Measurements from ENCODE around the gene NT5DC2.
"Not testable (repeated sequence)": the region's sequence is repeated elsewhere in the genome, so short reads cannot be mapped to it uniquely, and the experiment has no call there.

NT5DC2 gene

GRCh38 chr3:52536369-52537164, 2.9 kb upstream of the NT5DC2 start, which contains the start of gene UQCC5:
Gene UQCC5 (plus strand): TSS chr3:52536605. CDS start chr3:52536756, 151 bp downstream.
- DNase-seq, result peak; percentile 99

GRCh38 chr3:52536112-52536368, 2.4 kb upstream of the NT5DC2 start:
- no peak for DNase-seq

GRCh38 chr3:52535411-52536111, 1.9 kb upstream of the NT5DC2 start:
- peak; percentile 14 for DNase-seq

- peak; percentile 47 for DNase-seq
Observed at GRCh38 chr3:52534281-52535183, 875 bp upstream of the NT5DC2 start.

- DNase-seq, result peak; percentile 53
Observed at GRCh38 chr3:52532838-52533622, 627 bp downstream of the NT5DC2 start.

GRCh38 chr3:52532517-52532837, 1.2 kb downstream of the NT5DC2 start:
- peak; percentile 47 for DNase-seq

- DNase-seq, result peak; percentile 21
Observed at GRCh38 chr3:52531860-52532516, 1.7 kb downstream of the NT5DC2 start.

- DNase-seq, result peak; percentile 20
Observed at GRCh38 chr3:52530918-52531826, 2.5 kb downstream of the NT5DC2 start.

GRCh38 chr3:52529376-52530333, 4.0 kb downstream of the NT5DC2 start:
- peak; percentile 25 for DNase-seq

GRCh38 chr3:52528586-52529375, 4.9 kb downstream of the NT5DC2 start:
- DNase-seq, result peak; percentile 18

- DNase-seq, result peak; percentile 24
Observed at GRCh38 chr3:52527732-52528585, 5.7 kb downstream of the NT5DC2 start.

- DNase-seq, result peak; percentile 19
Observed at GRCh38 chr3:52527039-52527731, 6.5 kb downstream of the NT5DC2 start.

- not testable (repeated sequence) for DNase-seq
Observed at GRCh38 chr3:52526671-52527038, 7.0 kb downstream of the NT5DC2 start.

- DNase-seq, result peak; percentile 16
Observed at GRCh38 chr3:52525680-52526561, 7.7 kb downstream of the NT5DC2 start.

GRCh38 chr3:52524752-52525679, 8.6 kb downstream of the NT5DC2 start:
- DNase-seq, result peak; percentile 26
